Hematopoietic multipotent progenitor cell treated with erythropoietin and hydrocortisone succinate and interleukin-3 and kit ligand, for 15 days (in vitro differentiated cells): ENCODE measurements around the gene FNIP2.

Source experiments
- DNase-seq: peaks from one replicate; pipeline ENCODE4 v3.0.0-alpha.2; 2015; ENCODE audit warnings: low spot score

Gene FNIP2

GRCh38 chr4:158763462-158763861 lies 5.4 kb upstream of the FNIP2 start:
- DNase-seq = no peak

GRCh38 chr4:158766434-158767044 lies 2.3 kb upstream of the FNIP2 start:
- no peak for DNase-seq

GRCh38 chr4:158767451-158767850 lies 1.4 kb upstream of the FNIP2 start:
- DNase-seq = no peak

DNA sequence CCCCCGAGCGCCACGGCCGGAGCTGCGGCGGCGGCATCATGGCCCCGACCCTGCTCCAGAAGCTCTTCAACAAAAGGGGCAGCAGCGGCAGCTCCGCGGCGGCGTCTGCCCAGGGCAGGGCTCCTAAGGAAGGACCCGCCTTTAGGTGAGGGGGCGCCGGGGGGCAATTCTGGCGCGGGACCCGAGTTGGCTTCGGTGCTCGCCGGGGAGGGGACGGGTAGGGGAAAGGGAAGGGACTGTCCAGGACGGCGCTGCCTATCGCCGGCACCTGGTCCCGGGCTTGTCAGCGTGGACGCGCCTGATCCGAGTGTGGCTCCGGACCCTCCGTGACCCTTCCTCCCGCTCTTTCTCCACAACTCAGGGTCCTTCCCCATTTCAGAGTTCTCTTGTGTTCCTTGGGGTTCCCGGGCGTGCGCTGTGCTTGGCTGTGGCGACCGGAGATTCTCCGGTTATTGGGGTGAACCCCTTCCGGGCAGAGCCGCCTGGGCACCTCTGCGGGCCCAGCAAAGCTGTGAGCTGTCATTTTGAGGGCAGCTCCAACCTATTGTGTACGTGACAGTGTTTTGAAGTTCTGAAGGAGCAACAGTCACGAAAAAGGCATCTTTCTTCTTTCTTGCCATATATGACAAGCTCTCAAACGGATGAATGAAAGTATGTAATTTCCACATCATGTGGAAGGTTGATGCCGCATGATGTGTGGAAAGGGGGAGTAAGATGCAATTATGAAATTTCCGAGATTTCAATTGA lies 522 bp downstream of the FNIP2 start:
- DNase-seq = peak; percentile 38

DNA sequence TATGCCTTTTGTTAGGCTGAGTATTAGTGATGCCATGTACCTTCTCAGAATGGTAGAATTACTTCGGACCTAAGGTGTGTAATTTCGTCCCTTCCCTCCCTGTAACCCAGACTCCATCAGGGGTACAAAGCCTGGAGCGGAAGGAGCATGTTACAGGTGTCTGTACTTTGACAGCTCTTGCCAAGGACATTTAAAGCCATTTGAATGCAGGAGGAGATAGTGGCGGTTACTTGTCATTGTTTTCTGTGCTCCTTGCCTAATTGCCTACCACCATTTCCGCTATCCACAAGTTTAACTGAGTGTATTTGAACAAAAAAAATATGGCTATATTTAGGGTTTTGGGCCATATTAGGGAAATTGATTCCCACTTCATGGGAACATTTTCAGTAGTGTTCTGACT lies 1.8 kb downstream of the FNIP2 start:
- DNase-seq = no peak

DNA sequence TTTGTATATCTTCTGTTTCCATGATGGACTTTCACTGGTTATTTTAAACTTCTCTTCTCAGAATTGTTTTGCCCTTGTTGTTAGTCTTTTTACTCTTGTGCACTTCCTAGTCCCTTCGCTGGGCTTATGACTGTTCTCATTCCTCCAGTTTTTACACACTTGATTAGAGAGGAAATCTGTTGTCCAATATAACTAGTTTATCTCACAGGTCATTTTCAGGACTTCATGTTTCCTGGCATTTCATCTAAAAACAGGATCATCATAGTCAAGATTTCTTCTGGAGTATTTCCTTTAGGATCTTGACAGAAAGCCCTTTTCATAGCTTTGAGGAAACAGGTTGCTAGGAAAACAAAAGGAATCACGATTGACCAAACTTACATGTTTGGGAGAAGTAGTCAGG lies 3.0 kb downstream of the FNIP2 start:
- DNase-seq = no peak

DNA sequence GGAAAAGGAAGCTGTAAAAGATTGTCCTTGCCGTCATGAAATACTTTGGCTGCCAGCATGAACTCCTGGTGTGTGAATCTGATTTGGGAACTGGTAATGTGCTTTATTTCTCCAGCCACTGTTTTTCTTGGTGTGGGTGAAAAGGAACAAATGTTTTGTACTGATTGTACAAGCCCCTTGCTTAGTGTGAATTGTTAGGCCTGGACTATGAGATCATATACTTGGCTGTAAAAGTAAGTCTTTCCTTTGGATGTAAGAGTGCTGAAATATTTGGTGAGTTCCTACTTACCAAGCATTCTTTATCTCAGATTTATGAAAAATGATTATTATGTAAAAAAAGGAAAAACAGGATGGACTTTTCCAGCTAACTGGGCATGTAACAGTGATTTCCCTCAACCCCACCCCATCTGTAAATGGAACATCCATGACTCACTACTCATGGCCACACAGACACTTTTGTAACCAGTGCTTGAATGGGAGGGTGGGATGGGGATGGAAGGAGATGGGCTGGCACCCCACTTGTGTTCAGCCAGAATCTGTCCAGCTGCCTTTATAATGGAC lies 6.3 kb downstream of the FNIP2 start:
- DNase-seq = no peak

DNA sequence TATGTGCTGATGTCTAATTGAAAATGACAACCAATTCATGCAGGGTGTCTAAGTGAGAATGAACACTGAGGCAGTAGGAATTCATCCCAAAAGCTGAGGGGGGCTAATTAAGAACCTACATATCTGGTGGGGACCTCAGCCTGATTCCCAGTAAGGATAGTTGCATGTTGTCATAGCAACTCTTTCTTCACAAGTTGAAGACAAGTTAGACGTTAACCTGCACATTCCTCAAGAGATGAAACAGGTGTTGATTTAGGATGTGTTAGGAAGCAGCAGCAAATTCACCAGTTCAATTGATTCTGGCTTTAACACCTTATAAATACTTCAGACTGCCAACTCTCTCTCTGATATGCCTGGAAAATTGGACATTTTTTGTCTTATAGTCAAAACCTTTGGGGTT lies 7.3 kb downstream of the FNIP2 start:
- no peak for DNase-seq

- DNase-seq = no peak
These were observed 8.8 kb downstream of the FNIP2 start for GRCh38 chr4:158777423-158778155.

DNA sequence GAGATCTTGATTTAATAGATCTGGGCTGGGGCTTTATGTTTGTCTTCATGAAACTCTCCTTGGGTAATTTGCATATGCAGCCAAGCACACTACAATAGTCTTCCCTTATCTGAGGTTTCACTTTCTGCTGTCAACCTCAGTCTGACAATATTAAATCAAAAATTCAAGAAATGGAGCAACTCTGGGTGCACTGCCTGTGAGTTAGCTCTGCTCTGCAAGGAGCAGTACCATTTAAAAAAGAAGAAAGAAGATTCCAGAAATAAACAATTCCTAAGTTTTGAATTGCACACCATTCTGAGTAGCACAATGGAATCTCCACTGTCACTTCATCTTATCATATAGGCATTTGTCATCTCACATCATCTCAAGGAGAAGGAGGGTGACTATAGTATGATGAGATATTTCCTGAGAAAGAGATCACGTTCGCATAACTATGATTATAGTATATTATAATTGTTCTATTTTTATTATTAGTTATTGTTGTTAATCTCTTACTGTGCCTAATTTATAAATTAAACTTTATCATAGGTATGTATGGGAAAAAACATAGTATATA lies 9.4 kb downstream of the FNIP2 start:
- DNase-seq = no peak

DNA sequence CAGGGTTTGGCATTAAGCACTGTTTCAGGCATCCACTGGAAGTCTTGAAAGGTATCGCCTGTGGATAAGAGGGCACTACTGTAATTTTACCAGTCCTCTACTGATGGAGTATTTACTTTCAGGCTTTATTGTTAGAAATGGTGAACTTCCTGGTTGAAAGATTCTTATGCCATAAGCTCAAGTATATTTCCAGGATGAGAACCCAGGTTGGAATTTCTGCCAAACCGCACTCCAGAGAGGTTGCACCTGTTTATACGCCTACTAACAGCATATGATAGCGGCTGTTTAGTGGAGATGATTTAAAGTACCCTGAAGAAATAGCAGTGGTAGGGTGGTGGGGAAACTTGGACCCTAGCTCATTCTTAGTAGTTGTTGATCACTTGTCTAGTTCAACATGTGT lies 9.9 kb downstream of the FNIP2 start:
- DNase-seq = no peak

- DNase-seq = no peak
These were observed 13.1 kb downstream of the FNIP2 start for GRCh38 chr4:158781963-158782362.

- no peak for DNase-seq
These were observed 13.9 kb downstream of the FNIP2 start for GRCh38 chr4:158782551-158783360.

DNA sequence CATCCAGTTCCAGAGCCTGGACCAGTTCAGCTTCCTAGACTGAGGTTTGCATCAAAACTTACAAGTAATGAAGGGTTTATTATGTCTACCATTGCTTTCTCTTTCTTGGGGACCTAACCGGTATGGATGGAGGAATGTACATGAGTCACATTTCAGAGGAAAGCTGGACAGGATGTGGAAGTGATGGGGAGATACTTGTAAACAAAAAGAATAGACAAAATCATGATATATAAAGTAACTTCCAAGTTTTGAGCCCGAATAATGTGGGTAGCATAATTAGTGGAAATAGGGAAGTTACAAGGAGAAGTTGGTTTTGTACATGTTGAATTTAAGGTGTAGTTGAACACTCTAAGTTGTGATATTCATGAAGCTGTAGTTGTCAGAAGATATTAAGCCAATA lies 15.0 kb downstream of the FNIP2 start:
- DNase-seq = no peak

DNA sequence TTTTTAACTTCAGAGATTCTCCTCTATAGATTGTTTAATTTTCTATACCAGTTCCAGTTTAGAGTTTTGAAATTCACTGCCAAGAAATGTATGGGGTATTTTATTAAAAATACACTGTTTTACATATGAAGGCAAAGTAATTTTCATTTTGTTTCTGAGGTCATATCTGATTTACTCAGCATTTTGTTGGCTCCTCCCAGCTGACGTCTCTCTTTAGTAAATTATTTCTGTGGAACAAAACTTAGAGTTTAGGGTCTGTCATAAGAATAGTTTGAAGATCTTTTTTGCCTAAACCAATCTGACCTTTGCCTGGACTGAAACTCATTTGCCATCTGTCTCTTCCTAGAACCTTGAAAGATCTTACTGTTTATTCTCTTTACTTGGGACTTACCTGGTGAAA lies 16.9 kb downstream of the FNIP2 start:
- DNase-seq = peak; percentile 36

GRCh38 chr4:158786121-158786601 lies 17.3 kb downstream of the FNIP2 start:
- DNase-seq = peak; percentile 30

GRCh38 chr4:158786955-158787354 lies 18.1 kb downstream of the FNIP2 start:
- no peak for DNase-seq

GRCh38 chr4:158787709-158788475 lies 19.1 kb downstream of the FNIP2 start:
- no peak for DNase-seq

GRCh38 chr4:158788516-158788915 lies 19.7 kb downstream of the FNIP2 start:
- no peak for DNase-seq

DNA sequence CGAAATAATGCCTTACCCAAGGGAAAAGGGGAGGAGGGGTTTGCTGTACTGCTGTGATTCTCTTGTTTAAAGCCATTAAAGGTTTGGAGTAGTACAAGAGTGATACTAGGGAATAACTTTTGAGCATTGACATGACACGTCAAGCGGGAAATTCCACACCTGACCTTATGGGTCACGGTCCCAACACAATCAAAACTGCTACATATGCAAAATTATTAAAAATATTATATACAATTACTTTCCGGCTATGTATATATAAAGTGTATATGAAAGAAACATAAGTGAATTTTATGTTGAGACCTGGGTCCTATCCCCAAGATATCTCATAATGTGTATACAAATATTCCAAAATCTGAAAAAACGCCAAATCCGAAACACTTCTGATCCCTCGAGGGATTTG lies 21.0 kb downstream of the FNIP2 start:
- DNase-seq = no peak

DNA sequence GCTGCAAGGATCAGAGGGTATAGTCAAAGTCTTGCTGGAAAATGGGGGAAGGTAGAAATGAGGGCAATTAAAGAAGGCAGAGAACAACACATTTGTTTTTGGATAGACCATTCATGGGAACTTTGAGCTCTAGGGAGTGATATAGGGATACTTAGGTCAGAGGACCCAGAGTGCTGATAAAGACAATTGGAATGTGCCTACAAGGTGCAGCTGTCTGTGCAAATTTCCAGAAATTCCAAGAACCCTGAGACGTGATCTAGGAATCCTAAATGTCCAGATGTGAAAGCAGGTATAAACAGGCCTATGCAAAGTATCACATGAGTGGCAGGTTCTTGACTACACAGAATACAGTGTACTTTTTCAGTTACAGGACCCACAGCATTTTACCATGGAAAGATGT lies 24.2 kb downstream of the FNIP2 start:
- DNase-seq = no peak
